ENCODE measurements around the gene RECK.
"Not testable (repeated sequence)": the region's sequence is repeated elsewhere in the genome, so short reads cannot be mapped to it uniquely, and the experiment has no call there.

RECK gene

GRCh38 chr9:36158917-36159316 lies 122.2 kb downstream of the RECK start:
- FAIRE-seq, result no peak

- FAIRE-seq, result not testable (repeated sequence)
Measured at GRCh38 chr9:36159509-36159908, 122.8 kb downstream of the RECK start.

DNA sequence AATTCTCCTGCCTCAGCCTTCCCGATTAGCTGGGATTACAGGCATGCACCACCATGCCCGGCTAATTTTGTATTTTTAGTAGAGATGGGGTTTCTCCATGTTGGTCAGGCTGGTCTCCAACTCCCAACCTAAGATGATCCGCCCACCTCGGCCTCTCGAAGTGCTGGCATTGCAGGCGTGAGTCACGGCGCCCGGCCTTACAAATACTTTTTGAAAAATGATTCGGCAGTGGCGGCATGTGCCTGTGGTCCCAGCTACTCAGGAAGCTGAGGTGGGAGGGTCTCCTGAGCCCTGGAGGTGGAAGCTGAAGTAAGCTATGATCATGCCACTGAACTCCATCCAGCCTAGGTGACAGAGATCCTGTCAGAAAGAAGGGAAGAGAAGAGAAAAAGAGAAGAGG lies 123.4 kb downstream of the RECK start:
- not testable (repeated sequence) for FAIRE-seq

DNA sequence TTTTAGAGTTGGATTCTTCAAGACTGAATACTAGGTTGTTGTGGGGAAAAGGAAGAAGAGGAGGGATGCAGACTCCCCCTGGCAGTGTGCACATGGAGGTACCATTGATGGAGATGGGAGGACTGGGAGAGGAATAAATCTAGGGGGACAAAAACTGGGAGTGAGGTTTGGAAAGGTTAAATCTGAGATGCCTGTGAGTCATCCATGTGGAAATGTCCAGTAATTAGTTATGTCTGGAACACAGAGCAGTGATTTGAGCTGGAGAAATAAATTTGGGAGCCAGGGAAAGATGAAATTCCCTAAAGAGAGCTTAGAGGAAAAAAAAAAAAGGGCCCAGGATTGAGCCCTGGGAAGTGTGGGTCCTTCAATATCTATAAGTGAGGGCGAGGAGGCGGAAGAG lies 124.5 kb downstream of the RECK start:
- FAIRE-seq, result no peak

- no peak for FAIRE-seq
Measured at GRCh38 chr9:36162211-36162738, 125.6 kb downstream of the RECK start.

DNA sequence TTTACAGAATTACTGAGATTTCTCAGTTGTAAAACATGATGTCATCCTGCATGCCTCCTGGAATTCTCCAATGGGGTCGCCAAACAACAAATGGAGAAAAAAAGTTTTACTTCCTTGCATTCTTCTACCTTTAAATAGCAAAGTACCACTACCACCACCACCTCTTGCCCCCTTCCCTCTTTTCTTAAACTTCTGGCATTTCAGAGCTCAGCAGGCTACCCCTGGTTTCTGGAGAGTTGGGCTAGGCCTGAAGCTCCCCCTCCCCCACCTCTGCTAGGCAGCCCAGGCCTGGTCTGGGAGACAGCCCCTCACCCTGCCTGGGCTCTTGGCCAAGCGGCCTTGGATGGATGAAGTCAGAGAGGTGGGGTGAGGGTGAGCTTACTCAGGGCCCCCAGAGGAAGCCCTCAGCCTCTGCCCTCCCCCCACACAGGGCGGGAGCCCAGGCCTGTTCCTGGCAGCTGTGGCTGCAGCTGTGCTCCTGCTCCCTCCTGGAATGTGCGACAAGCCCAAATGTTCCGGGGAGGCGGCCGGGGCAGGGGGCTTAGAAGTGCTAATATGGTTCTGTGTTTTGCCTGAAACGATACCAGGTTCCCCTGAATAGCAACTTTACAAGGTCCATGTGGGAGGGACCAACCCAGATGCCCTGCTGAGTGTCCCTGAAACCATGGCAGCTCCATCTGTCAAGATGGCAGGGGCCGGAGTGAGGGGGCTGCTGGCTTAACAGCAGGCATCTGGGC lies 126.5 kb downstream of the RECK start:
- no peak for FAIRE-seq

- FAIRE-seq, result no peak
Measured at GRCh38 chr9:36163786-36164170, 127.1 kb downstream of the RECK start.

DNA sequence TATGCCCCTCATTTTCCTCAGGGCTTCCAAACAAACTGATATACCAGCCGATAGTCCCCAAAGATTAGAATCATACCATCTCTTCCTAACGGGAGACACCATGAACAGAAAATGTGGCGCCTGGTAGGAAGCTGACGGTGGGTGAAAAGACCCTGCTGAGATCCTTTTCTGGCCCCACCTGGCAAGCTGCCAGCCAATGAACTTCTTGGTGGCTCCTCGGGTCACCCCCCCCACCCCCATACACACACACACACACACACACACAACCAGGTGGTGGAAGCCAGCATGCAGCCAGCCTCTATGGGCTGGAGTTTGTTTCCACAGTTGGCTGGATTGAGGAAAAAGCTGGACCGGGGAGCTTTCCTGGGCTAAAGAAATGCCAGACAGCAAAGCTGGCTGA lies 127.7 kb downstream of the RECK start:
- no peak for FAIRE-seq

DNA sequence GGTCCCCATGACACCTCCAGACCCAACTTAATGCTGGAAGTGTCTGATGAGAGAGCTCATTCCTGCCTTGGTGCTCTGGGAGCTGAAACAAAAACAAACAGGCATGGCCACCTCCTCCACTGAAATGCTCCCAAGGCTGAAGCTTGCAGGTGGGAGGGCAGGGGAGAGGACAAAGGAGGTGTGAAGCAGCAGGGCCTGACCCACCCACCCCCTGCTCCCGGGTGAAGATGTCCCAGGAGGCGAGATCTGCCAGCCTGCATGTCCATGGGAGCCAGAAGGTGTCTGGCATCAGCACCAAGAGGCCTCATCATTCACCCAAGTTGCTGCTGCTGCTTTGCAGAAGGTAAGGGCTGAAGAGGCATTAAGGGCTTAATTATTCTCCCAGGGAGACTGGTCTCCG lies 128.3 kb downstream of the RECK start:
- no peak for FAIRE-seq

DNA sequence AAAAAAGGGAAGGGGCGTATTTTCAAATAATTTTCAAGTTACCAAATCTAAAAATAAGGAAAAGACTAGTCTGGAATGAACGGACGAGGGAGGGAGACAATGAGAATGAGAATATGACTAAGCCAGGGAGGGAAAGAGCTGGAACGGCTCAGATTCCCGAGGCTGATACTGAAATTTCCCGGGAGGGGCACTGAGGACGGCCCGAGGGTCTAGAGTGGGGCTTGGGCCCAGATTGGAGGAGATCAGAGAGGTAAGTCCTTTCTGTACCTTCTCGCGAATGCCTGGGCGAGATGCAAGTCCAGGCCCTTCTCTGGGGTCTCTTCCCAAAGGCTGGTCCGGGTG lies 129.1 kb downstream of the RECK start:
- no peak for FAIRE-seq

- no peak for FAIRE-seq
Measured at GRCh38 chr9:36166168-36166927, 129.6 kb downstream of the RECK start.

- no peak for FAIRE-seq
Measured at GRCh38 chr9:36169166-36169565, 132.5 kb downstream of the RECK start, which contains the start of gene CCIN. Gene CCIN, plus strand, starts transcription at chr9:36169388. Its CDS starts 115 bp downstream, at chr9:36169503.

DNA sequence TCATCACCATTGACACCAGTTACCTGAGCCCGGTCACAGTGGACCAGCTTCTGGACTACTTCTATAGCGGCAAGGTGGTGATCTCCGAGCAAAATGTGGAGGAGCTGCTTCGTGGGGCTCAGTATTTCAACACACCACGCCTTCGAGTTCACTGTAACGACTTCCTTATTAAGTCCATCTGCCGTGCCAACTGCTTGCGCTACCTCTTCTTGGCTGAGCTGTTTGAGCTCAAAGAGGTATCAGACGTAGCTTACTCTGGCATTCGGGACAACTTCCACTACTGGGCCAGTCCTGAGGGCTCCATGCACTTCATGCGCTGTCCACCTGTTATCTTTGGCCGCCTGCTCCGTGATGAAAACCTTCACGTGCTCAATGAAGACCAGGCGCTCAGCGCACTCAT lies 133.0 kb downstream of the RECK start:
- no peak for FAIRE-seq

- no peak for FAIRE-seq
Measured at GRCh38 chr9:36170531-36170930, 133.8 kb downstream of the RECK start.

DNA sequence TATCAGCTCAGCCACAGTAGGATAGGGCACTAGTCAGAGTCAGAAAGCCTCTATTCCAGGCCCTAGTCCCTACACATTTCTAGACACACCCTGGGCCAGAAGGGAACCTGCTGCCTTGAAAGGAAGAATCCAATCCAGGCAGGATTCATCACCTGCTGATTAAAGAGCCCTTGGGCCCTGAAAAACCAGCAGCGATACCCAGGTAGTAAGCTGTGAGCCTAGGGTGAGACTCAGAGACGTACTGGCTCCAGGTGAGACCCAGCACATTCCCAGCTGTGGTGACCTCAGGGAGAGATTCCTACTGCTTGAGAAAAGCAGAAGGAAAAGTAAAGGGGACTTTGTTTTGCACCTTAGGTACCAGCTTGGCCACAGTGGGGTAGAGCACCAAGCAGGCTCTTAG lies 137.1 kb downstream of the RECK start:
- no peak for FAIRE-seq
